Stimulated activated memory B cell treated with anti-CD40 and anti-IgM and Interleukin-4, amounts not matched to agents 10 μg/mL and 1 μg/mL and 100 μg/mL, for 72 hours (primary cell): Measurements from ENCODE around the gene CDH23.

ENCODE experiments used
- ATAC-seq: fragments of 150-1000 bp; cut with Tn5 transposase; 2 replicates; pipeline ENCODE4 v1.10.0; 2021
- H3K27ac Mint-ChIP-seq: one replicate; pipeline ENCODE4 v1.8.0; 2022; ENCODE audit warnings: mild to moderate bottlenecking, mixed read lengths
- H3K27me3 Mint-ChIP-seq: one replicate; pipeline ENCODE4 v1.8.0; 2022; ENCODE audit warnings: mixed read lengths
- H3K36me3 Mint-ChIP-seq: one replicate; pipeline ENCODE4 v1.8.0; 2022; ENCODE audit warnings: mixed read lengths
- H3K4me1 Mint-ChIP-seq: one replicate; pipeline ENCODE4 v1.8.0; 2022; ENCODE audit warnings: mixed read lengths
- H3K4me3 Mint-ChIP-seq: one replicate; pipeline ENCODE4 v1.8.0; 2022; ENCODE audit warnings: mild to moderate bottlenecking, moderate library complexity, mixed read lengths
- H3K9me3 Mint-ChIP-seq: one replicate; pipeline ENCODE4 v1.8.0; 2022; ENCODE audit warnings: mixed read lengths

The CDH23 gene

GRCh38 chr10:71752391-71753090, 355.8 kb downstream of the CDH23 start:
- Mint-ChIP-seq H3K4me3 (no peak overlapping the region), H3K4me1 (peaks cover 83% of the 10 kb centered on the region), H3K27me3 (no peaks in the 10 kb centered on the region), H3K36me3 (peaks cover 12% of the 10 kb centered on the region), H3K9me3 (no peaks in the 10 kb centered on the region), H3K27ac (peak overlapping the region; percentile 84)
- ATAC-seq = peak; percentile 52

- Mint-ChIP-seq H3K27me3 (no peaks in the 10 kb centered on the region), H3K4me1 (peaks cover 82% of the 10 kb centered on the region), H3K27ac (peak overlapping the region; percentile 84), H3K9me3 (no peaks in the 10 kb centered on the region), H3K36me3 (peaks cover 12% of the 10 kb centered on the region), H3K4me3 (peak overlapping the region; percentile 28)
- no peak for ATAC-seq
Observed at GRCh38 chr10:71753091-71753959, 356.6 kb downstream of the CDH23 start.

- no peak for ATAC-seq
- H3K36me3 Mint-ChIP-seq = peaks cover 12% of the 10 kb centered on the region
- H3K9me3 Mint-ChIP-seq = no peaks in the 10 kb centered on the region
- peak overlapping the region; percentile 84 for H3K27ac Mint-ChIP-seq
- peaks cover 75% of the 10 kb centered on the region for H3K4me1 Mint-ChIP-seq
- no peaks in the 10 kb centered on the region for H3K27me3 Mint-ChIP-seq
- H3K4me3 Mint-ChIP-seq = peak overlapping the region; percentile 10
Observed at GRCh38 chr10:71753960-71754505, 357.3 kb downstream of the CDH23 start.

GRCh38 chr10:71754562-71754961, 357.8 kb downstream of the CDH23 start:
- Mint-ChIP-seq H3K36me3 (peaks cover 12% of the 10 kb centered on the region), H3K4me1 (peaks cover 70% of the 10 kb centered on the region), H3K4me3 (no peak overlapping the region), H3K9me3 (no peaks in the 10 kb centered on the region), H3K27ac (peak overlapping the region; percentile 84), H3K27me3 (no peaks in the 10 kb centered on the region)
- no peak for ATAC-seq

- H3K36me3 Mint-ChIP-seq = peaks cover 11% of the 10 kb centered on the region
Observed at GRCh38 chr10:71755179-71755879, 358.6 kb downstream of the CDH23 start.

GRCh38 chr10:71756311-71757191, 359.8 kb downstream of the CDH23 start:
- no peak for ATAC-seq
- Mint-ChIP-seq H3K36me3 (peaks cover 19% of the 10 kb centered on the region), H3K27me3 (no peaks in the 10 kb centered on the region), H3K9me3 (no peaks in the 10 kb centered on the region), H3K4me1 (peaks cover 65% of the 10 kb centered on the region), H3K4me3 (no peak overlapping the region), H3K27ac (peak overlapping the region; percentile 54)

More at GRCh38 chr10:71755179-71755879, 358.6 kb downstream of the CDH23 start:
- Mint-ChIP-seq H3K27ac (peak overlapping the region; percentile 84), H3K4me3 (no peak overlapping the region), H3K27me3 (no peaks in the 10 kb centered on the region), H3K4me1 (peaks cover 64% of the 10 kb centered on the region), H3K9me3 (no peaks in the 10 kb centered on the region)
- ATAC-seq = no peak

GRCh38 chr10:71757399-71757922, 360.7 kb downstream of the CDH23 start:
- ATAC-seq = no peak
- Mint-ChIP-seq H3K4me1 (peaks cover 64% of the 10 kb centered on the region), H3K4me3 (no peak overlapping the region), H3K27ac (peak overlapping the region; percentile 54), H3K36me3 (peaks cover 19% of the 10 kb centered on the region), H3K9me3 (no peaks in the 10 kb centered on the region), H3K27me3 (no peaks in the 10 kb centered on the region)

GRCh38 chr10:71761105-71761511, 364.4 kb downstream of the CDH23 start:
- Mint-ChIP-seq H3K36me3 (peaks cover 17% of the 10 kb centered on the region), H3K9me3 (no peaks in the 10 kb centered on the region), H3K4me1 (peaks cover 64% of the 10 kb centered on the region), H3K27ac (peak overlapping the region; percentile 58), H3K4me3 (no peak overlapping the region), H3K27me3 (no peaks in the 10 kb centered on the region)
- ATAC-seq = no peak

GRCh38 chr10:71761541-71762113, 364.9 kb downstream of the CDH23 start:
- H3K27me3 Mint-ChIP-seq = no peaks in the 10 kb centered on the region
- no peak overlapping the region for H3K4me3 Mint-ChIP-seq
- H3K4me1 Mint-ChIP-seq = peaks cover 64% of the 10 kb centered on the region
- peaks cover 14% of the 10 kb centered on the region for H3K36me3 Mint-ChIP-seq
- H3K9me3 Mint-ChIP-seq = no peaks in the 10 kb centered on the region
- H3K27ac Mint-ChIP-seq = peak overlapping the region; percentile 58
- no peak for ATAC-seq

- H3K9me3 Mint-ChIP-seq = no peaks in the 10 kb centered on the region
- peaks cover 64% of the 10 kb centered on the region for H3K4me1 Mint-ChIP-seq
- no peaks in the 10 kb centered on the region for H3K27me3 Mint-ChIP-seq
- H3K4me3 Mint-ChIP-seq = no peak overlapping the region
- peak overlapping the region; percentile 46 for H3K27ac Mint-ChIP-seq
- peaks cover 14% of the 10 kb centered on the region for H3K36me3 Mint-ChIP-seq
- ATAC-seq = no peak
Observed at GRCh38 chr10:71762324-71762723, 365.6 kb downstream of the CDH23 start.

GRCh38 chr10:71763352-71764127, 366.8 kb downstream of the CDH23 start:
- Mint-ChIP-seq H3K27me3 (no peaks in the 10 kb centered on the region), H3K36me3 (peaks cover 14% of the 10 kb centered on the region), H3K4me3 (no peak overlapping the region), H3K27ac (peak overlapping the region; percentile 63), H3K9me3 (no peaks in the 10 kb centered on the region), H3K4me1 (peaks cover 67% of the 10 kb centered on the region)
- ATAC-seq = no peak

GRCh38 chr10:71765176-71765904, 368.6 kb downstream of the CDH23 start:
- no peaks in the 10 kb centered on the region for H3K27me3 Mint-ChIP-seq
- H3K9me3 Mint-ChIP-seq = no peaks in the 10 kb centered on the region
- no peak for ATAC-seq
- H3K4me3 Mint-ChIP-seq = no peak overlapping the region
- H3K27ac Mint-ChIP-seq = peak overlapping the region; percentile 78
- peaks cover 12% of the 10 kb centered on the region for H3K36me3 Mint-ChIP-seq
- peaks cover 78% of the 10 kb centered on the region for H3K4me1 Mint-ChIP-seq
